ENCODE results near the gene RNF2. TPM values are rescaled to one million over a fixed set of nuclear protein-coding genes. Genes with fewer than 3 reads are reported as not detected.

RNF2 gene

DNA sequence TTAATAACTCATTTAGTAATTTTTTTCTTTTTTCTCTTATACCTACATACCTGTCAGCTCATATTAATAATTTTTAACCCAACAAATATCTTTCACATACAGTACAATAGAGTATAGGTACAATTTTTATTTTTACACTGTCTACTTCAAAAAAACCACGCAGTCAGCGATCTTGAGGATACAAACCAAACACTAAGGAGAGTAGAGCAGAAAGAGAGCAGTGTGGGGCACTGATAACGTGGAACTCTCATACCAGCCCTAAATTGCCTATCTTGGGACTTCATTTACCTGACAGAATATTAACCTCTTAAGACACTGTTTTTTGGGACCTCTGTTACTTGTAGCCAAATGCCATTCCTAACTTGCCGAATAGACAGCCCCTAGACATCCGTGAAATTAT, 105.9 kb downstream of the RNF2 start:
- H3K9ac ChIP-seq (ENCODE audit: low read depth, low read length): no peak overlapping the region
- peaks cover 4% of the 10 kb centered on the region for H3K36me3 ChIP-seq (ENCODE audit: insufficient read depth, low read length)
- H3K9me3 ChIP-seq (replicated peaks; ENCODE audit: low read length): no peaks in the 10 kb centered on the region
- H3K4me2 ChIP-seq (ENCODE audit: low read length): no peak overlapping the region
- H3K4me3 ChIP-seq (ENCODE audit: low read length): no peak overlapping the region
- no peaks in the 10 kb centered on the region for H3K27me3 ChIP-seq (ENCODE audit: control insufficient read depth, insufficient read depth, low read length)
- H3K4me1 ChIP-seq (ENCODE audit: control insufficient read depth, insufficient read depth, low read length): peaks cover 8% of the 10 kb centered on the region

Small RNAs within 50 kb of the gene (small RNA-seq; reads per million reads assigned to genes)
- gene RNA5SP72: not detected
